ENCODE measurements around the gene VSIG2.

The VSIG2 gene

DNA sequence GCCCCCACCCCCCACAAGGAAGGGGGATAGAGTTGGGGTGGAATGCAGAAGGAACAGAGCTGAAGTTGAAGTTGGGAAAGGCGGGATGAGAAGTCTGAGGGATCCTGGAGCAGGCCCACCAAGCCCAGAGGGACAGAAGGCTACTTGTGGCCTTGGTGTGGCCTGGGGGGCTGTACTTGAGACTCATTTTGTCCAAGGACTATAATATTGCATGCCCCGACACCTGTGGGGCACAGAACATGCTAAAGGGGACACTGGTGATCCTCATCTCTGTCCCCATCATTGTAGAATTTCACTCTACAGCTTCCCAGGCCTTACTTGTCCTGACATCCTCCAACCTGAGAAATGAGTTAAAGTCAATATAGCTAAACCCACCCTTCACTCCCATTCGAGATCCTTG lies 8.8 kb upstream of the VSIG2 start:
- ChIA-PET CTCF (interaction anchor here (0.7 to 21.1 kb wide), 9 partner anchors 9 to 691 kb away, joined by 3 to 381 read pairs (median 4); partner anchors contain the start of genes MSANTD2, NRGN, SIAE and SPA17), POLR2A (no interaction called here)
- no peak for DNase-seq (ENCODE audit: extremely low spot score)
- TF ChIP-seq, protein P1, sequence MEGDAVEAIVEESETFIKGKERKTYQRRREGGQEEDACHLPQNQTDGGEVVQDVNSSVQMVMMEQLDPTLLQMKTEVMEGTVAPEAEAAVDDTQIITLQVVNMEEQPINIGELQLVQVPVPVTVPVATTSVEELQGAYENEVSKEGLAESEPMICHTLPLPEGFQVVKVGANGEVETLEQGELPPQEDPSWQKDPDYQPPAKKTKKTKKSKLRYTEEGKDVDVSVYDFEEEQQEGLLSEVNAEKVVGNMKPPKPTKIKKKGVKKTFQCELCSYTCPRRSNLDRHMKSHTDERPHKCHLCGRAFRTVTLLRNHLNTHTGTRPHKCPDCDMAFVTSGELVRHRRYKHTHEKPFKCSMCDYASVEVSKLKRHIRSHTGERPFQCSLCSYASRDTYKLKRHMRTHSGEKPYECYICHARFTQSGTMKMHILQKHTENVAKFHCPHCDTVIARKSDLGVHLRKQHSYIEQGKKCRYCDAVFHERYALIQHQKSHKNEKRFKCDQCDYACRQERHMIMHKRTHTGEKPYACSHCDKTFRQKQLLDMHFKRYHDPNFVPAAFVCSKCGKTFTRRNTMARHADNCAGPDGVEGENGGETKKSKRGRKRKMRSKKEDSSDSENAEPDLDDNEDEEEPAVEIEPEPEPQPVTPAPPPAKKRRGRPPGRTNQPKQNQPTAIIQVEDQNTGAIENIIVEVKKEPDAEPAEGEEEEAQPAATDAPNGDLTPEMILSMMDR (IDR thresholded peaks at IDR 0.05; ENCODE audit: control extremely low read depth, extremely low read depth, low read depth, missing control alignments): no peak

DNA sequence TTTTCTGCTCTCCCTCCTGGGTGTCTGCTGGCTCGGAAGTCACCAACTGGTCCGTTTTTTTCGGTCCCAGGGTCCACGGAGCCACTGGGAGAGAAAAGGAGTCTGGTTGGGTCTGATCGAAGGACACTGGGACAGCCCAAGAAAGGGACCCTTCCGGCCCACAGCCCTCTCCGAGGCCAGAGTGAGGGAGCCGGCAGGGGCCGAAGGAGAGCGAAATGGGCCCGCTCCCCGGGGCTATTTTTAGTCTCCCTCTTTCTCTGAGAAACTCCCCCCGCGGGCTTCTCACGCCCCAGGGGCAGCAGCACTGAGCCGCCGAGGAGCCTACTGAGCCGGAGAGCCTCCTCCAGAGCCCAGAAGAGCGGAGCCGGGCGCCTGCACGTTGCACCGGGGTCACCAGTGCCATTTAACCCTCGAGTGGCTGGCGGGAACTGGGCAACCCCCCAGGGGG lies 8.2 kb upstream of the VSIG2 start:
- peak; percentile 53 for DNase-seq (ENCODE audit: extremely low spot score)
- TF ChIP-seq, protein P1 (IDR thresholded peaks at IDR 0.05; ENCODE audit: control extremely low read depth, extremely low read depth, low read depth, missing control alignments): no peak
- CTCF ChIA-PET: interaction anchor here (1.2 to 21.1 kb wide), 6 partner anchors 10 to 89 kb away, joined by 3 to 381 read pairs (median 86); partner anchors contain the start of genes MSANTD2, NRGN, SIAE and SPA17
- POLR2A ChIA-PET: no interaction called here

DNA sequence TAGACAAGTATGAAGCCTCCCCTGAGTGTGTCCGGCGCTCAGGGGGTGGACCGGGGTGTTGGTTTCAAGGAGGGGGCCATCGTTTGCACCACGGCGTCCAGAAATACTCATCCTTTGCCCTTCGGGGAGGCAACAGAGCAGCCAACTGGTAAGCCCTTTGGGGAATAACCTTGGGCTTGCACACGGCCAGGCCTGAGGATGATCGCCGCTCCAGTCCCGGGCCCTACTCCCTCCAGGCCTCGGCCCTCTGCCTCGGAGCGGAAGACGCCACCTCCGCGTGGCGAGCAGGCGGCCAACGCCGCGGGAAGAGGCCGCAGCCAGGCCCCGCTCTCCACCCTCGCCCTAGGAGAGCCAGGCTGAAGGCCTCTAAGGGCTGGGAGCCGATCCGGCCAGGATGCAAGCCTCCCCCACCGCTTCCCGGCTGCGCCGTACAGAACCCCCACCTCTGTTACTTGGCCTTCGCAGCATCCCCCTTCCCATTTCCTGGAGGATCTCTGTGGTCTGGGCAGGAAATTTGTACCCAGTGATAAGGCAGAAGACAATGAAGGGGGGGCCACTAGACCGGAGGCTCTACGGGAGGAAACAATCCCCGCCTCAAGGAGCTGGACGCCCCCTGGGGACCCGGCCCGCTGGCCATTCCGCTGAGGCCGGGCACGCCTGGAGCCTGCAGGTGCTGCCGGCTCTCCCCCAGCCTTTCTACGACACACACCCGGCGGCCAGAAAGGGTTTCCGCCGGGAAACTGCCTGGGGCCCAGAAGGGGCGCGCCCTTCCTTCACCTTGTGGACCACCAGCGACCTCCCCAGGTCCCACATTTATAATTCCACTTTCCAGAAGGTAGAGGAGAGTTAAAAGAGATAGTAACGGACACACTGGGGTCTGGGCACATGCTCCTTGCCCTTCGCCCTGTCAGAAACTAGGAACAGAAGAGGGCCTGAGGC lies 7.5 kb upstream of the VSIG2 start:
- CTCF ChIA-PET: interaction anchor here (1.1 to 21.1 kb wide), 12 partner anchors 9 to 88 kb away, joined by 3 to 381 read pairs (median 6); partner anchors contain the start of genes MSANTD2, SIAE and SPA17
- DNase-seq (ENCODE audit: extremely low spot score): no peak
- POLR2A ChIA-PET: no interaction called here
- TF ChIP-seq, protein P1 (IDR thresholded peaks at IDR 0.05; ENCODE audit: control extremely low read depth, extremely low read depth, low read depth, missing control alignments): no peak

DNA sequence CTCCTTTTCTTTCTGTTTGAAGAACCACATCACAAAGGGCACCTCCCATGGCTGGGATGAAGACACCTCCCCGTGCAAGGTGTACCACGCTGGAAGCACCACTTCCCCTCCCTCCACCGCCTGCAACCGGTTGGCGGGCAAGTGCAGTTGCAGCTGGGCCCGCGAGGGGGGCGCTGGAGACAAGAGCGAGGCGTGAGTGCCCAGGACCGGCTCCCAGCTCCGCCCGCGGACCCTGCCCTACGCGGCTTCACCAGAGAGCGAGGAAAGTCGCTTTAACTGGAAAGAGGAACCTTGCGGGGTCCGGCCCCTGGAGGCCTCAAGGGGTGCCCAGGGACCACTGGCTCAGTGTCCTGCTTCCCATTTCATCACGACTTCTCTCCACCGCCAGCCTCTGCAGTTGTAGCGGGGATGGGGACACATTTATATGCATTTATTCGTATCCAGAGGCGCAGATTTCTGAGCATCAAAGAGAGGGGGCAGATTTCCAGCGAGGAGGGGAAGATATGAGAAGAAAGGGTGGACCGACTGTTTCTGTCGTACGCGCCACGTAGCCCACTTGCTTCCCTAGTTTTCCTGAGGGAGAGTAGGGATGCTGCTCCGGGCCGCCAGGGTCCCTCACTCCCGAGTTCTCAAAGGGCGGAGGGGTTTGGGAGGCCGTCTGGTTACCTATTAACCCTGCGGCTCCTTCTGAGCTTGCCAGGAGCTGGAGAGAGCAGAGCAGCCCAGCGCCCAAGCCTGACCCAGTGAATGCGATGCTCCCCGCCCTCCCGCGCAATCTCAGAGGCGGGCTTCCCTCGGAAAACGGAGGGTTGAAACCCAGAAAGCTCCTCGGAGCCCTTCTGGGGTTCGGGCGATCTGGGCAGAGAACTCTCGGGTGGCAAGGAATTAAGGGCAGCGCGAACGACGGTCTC lies 6.6 kb upstream of the VSIG2 start:
- TF ChIP-seq, protein P1 (IDR thresholded peaks at IDR 0.05; ENCODE audit: control extremely low read depth, extremely low read depth, low read depth, missing control alignments): peak; percentile 90
- ChIA-PET CTCF (interaction anchor here (0.7 to 21.1 kb wide), 16 partner anchors 8 to 90 kb away, joined by 3 to 381 read pairs (median 4); partner anchors contain the start of gene MSANTD2), POLR2A (no interaction called here)
- DNase-seq (ENCODE audit: extremely low spot score): peak; percentile 80

DNA sequence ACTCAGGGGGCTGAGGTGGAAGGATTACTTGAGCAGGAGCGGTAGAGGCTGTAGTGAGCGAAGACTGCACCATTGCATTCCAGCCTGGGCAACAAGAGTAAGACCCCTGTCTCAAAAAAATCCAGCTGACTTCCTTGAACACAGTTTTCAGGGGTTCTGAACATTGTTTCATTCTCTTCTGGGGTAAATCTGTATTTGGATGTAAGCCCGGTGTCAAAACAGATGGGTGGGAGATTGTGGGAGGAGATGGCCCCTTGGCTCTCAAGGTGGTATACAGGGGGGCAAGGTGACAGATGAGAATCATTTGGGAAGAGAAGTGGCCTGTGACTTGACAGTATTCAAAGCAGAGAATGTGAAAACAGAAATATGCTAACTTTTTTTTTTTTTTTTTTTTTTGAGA lies 5.3 kb upstream of the VSIG2 start:
- ChIA-PET CTCF (interaction anchor here (1.2 to 21.1 kb wide), 5 partner anchors 9 to 88 kb away, joined by 4 to 381 read pairs (median 9); partner anchors contain the start of gene MSANTD2), POLR2A (no interaction called here)
- TF ChIP-seq, protein P1 (IDR thresholded peaks at IDR 0.05; ENCODE audit: control extremely low read depth, extremely low read depth, low read depth, missing control alignments): no peak
- no peak for DNase-seq (ENCODE audit: extremely low spot score)

All from GM10248 (cell line).